Erythroblast (primary cell): Measurements from ENCODE around the gene IMP4.

Experiments used
- GATA1 ChIP-seq: IDR thresholded peaks from 2 replicates; pipeline ENCODE4 v1.6.1; 2011; ENCODE audit warnings: low read depth, mild to moderate bottlenecking, control low read depth, low read length, moderate library complexity
- POLR2A ChIP-seq: IDR thresholded peaks from 2 replicates; pipeline ENCODE4 v1.6.1; 2011; ENCODE audit warnings: mild to moderate bottlenecking, low read length

GRCh38 chr2:130310881-130311280, 31.8 kb upstream of the IMP4 start:
- no peak for TF ChIP-seq POLR2A
- TF ChIP-seq GATA1 = no peak
